ENCODE measurements around the gene GTPBP8.

- TF ChIP-seq CHD1 (IDR thresholded peaks at IDR 0.05; ENCODE audit: low read depth, low read length): no peak
- no peak for TF ChIP-seq TAF1 (IDR thresholded peaks at IDR 0.05; ENCODE audit: low read depth, low read length)
- no peak for TF ChIP-seq EGR1 (IDR thresholded peaks at IDR 0.05; ENCODE audit: borderline replicate concordance, low read depth, low read length)
- TF ChIP-seq SIN3A (conservative IDR thresholded peaks at IDR 0.05 in 1 of 2, IDR thresholded peaks at IDR 0.05 in 1 of 2; ENCODE audit: low read depth in 1 of 2, low read length in 2 of 2): no peak
- TF ChIP-seq HDAC2 (IDR thresholded peaks at IDR 0.05; ENCODE audit: borderline replicate concordance in 1 of 2, low read depth in 2 of 2, low read length in 2 of 2): no peak
- TF ChIP-seq CTCF (IDR thresholded peaks at IDR 0.05; ENCODE audit: control extremely low read depth in 1 of 3, insufficient read depth in 1 of 3, low read depth in 1 of 3, low read length in 3 of 3): no peak
- no peak for TF ChIP-seq POLR2AphosphoS5 (IDR thresholded peaks at IDR 0.05; ENCODE audit: low read depth, low read length)
- TF ChIP-seq RXRA (IDR thresholded peaks at IDR 0.05; ENCODE audit: insufficient read depth, low read depth, low read length): no peak
- no peak for TF ChIP-seq GTF2F1 (IDR thresholded peaks at IDR 0.05; ENCODE audit: borderline replicate concordance, low read depth, low read length)
- TF ChIP-seq MAFK (IDR thresholded peaks at IDR 0.05; ENCODE audit: low read depth, low read length): no peak
- TF ChIP-seq MAX (IDR thresholded peaks at IDR 0.05): no peak
- no peak for TF ChIP-seq POU5F1 (IDR thresholded peaks at IDR 0.05; ENCODE audit: low read depth, low read length)
- TF ChIP-seq EP300 (IDR thresholded peaks at IDR 0.05; ENCODE audit: borderline replicate concordance in 1 of 2, low read depth in 2 of 2, low read length in 2 of 2): no peak
These were observed 30.7 kb downstream of the GTPBP8 start for GRCh38 chr3:113021471-113021870.
